Measurements from ENCODE around the gene GHRL. TPM values are rescaled to one million over a fixed set of nuclear protein-coding genes. Genes with fewer than 3 reads are reported as not detected.

Gene GHRL, protein sequence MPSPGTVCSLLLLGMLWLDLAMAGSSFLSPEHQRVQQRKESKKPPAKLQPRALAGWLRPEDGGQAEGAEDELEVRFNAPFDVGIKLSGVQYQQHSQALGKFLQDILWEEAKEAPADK
- total RNA-seq, result not detected

GRCh38 chr3:10292505-10293419 lies at the start of gene GHRL:
TSS of gene GHRL (minus strand) at chr3:10292947. CDS start at chr3:10290180, 2,767 bp downstream.
- Histone ChIP-seq H3K36me3 (peaks cover 23% of the 10 kb centered on the region), H3K4me1 (peaks cover 0 to 7% of the 10 kb centered on the region in 2 donors), H3K9me3 (no peaks in the 10 kb centered on the region), H3K27ac (no peak within 1 kb of the TSS), H3K4me3 (no peak within 1 kb of the TSS), H3K27me3 (no peaks in the 10 kb centered on the region)
- DNase-seq (ENCODE audit: low spot score), result no peak
- no peak for TF ChIP-seq CTCF (IDR thresholded peaks at IDR 0.05)

DNA sequence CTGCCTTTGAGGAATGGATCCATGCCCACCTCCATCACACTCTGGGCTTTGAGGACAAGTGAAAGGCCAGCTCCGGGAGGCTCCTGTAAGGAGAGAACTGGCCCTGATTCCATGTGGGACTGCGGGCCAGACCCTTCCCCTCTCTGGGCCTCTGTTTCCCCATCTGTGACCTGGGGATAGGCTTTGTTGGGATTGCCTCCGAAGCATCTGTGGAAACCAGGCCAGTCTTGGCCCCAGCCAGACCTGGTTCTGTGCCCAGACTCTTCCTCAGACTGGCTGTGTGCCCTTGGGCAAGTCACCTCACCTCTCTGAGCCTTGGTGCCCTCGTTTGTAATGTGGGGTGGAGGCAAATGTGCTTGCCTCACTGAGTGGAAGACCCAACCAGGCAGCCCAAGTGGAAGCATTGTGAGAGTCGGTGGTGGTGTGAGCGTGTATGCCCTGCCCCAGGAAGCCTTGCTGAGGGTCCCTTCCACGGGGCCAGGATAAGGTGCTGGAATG lies 49.2 kb upstream of the GHRL start:
- H3K36me3 ChIP-seq, result no peaks in the 10 kb centered on the region
- H3K4me1 ChIP-seq, result no peaks in the 10 kb centered on the region
- H3K27me3 ChIP-seq, result no peaks in the 10 kb centered on the region
- no peak overlapping the region for H3K4me3 ChIP-seq
- H3K27ac ChIP-seq, result no peak overlapping the region
- H3K9me3 ChIP-seq, result no peaks in the 10 kb centered on the region
- no peak for DNase-seq (ENCODE audit: low spot score)
- TF ChIP-seq CTCF (IDR thresholded peaks at IDR 0.05), result no peak

DNA sequence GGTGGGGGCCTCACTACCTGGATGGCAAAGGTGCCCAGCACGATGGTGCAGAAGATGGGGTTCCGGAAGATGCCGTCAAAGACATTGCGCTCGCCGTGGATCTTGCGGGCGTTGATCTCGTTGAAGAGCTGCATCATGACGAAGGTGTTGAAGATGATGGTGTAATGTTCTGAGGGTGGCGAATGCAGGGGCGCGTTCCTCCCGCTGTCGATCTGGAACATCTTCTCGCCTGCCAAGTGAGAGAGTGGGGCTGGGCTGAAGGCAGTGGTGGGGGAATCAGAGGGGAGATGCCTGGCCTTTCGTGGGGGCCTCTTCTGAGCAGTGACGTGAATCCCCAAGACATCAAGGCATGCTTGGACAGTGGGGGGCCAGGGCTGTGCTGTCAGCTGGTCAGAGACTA lies 47.7 kb upstream of the GHRL start:
- H3K36me3 ChIP-seq, result no peaks in the 10 kb centered on the region
- TF ChIP-seq CTCF (IDR thresholded peaks at IDR 0.05), result no peak
- H3K4me1 ChIP-seq, result no peaks in the 10 kb centered on the region
- DNase-seq (ENCODE audit: low spot score), result no peak
- no peak overlapping the region for H3K27ac ChIP-seq
- no peaks in the 10 kb centered on the region for H3K9me3 ChIP-seq
- no peaks in the 10 kb centered on the region for H3K27me3 ChIP-seq
- no peak overlapping the region for H3K4me3 ChIP-seq

GRCh38 chr3:10340046-10340445 lies 47.3 kb upstream of the GHRL start:
- Histone ChIP-seq H3K9me3 (no peaks in the 10 kb centered on the region), H3K36me3 (no peaks in the 10 kb centered on the region), H3K4me3 (no peak overlapping the region), H3K27ac (no peak overlapping the region), H3K27me3 (no peaks in the 10 kb centered on the region), H3K4me1 (no peaks in the 10 kb centered on the region)
- DNase-seq (ENCODE audit: low spot score), result no peak
- TF ChIP-seq CTCF (IDR thresholded peaks at IDR 0.05), result no peak

DNA sequence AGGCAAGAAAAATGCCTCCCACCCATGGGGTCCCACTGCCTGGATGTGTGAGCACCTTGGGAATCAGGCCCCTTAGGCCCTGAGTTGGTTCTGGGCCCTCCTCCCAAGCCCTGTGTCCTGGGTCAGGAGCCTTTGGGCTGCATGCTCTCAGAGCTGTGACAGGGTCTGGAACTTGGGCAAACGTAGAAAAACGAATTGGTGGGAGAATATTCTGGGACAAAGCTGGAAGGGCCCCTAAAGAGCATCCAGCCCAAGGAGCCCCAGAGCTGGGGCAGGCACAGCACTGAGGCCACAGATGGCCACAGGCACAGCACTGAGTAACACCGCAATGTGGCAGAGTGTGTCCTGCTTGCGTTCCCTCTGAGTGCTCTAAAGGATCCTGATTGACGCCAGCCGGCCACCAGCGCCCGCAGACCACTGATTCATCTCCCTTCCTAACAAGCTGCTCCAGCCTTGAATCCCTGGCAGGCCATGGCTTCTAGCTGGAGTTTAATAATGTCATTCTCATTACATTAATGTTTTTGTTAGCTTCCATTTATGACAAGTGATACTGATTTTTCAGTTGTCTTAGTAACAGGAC lies 46.7 kb upstream of the GHRL start:
- Histone ChIP-seq H3K4me1 (no peaks in the 10 kb centered on the region), H3K9me3 (no peaks in the 10 kb centered on the region), H3K27ac (no peak overlapping the region), H3K4me3 (no peak overlapping the region), H3K27me3 (no peaks in the 10 kb centered on the region), H3K36me3 (no peaks in the 10 kb centered on the region)
- TF ChIP-seq CTCF (IDR thresholded peaks at IDR 0.05), result no peak
- DNase-seq (ENCODE audit: low spot score), result no peak

All from right atrium auricular region (tissue), 2 donors.